Kidney epithelial cell (primary cell): Measurements from ENCODE around the gene AFAP1L1. TPM values are rescaled to one million over a fixed set of nuclear protein-coding genes. Genes with fewer than 3 reads are reported as not detected.

Experiments used
- DNase-seq: peaks from one replicate; pipeline ENCODE4 v3.0.0-alpha.2; 2010; ENCODE audit warnings: low read depth
- H3K27me3 ChIP-seq: 2 replicates; pipeline ENCODE4 v1.6.0; 2011; ENCODE audit warnings: low read length; ENCODE audit not compliant: control insufficient read depth, insufficient read depth
- H3K36me3 ChIP-seq: 2 replicates; pipeline ENCODE4 v1.5.1; 2011; ENCODE audit warnings: low read length; ENCODE audit not compliant: control insufficient read depth, insufficient read depth
- H3K4me3 ChIP-seq: 2 replicates; pipeline ENCODE4 v1.5.1; 2011; ENCODE audit warnings: low read depth, mild to moderate bottlenecking, control low read depth, low read length
- CTCF ChIP-seq: IDR thresholded peaks from 2 replicates; pipeline ENCODE4 v1.5.1; 2011; ENCODE audit warnings: mild to moderate bottlenecking, moderate library complexity, low read length, control low read depth, inconsistent platforms; ENCODE audit not compliant: insufficient read depth, poor library complexity, severe bottlenecking
- total RNA-seq: library from RNA; depleted of rRNA; stranded (reverse); fragments of >200 nt; gene quantifications from 2 replicates; pipeline ENCODE4 v1.2.3, GENCODE V29; 2015

Gene AFAP1L1
- total RNA-seq, 1 donor from 2014 or later = 15.3 TPM

GRCh38 chr5:149370878-149371277, 99.2 kb downstream of the AFAP1L1 start:
- Histone ChIP-seq H3K36me3 (no peaks in the 10 kb centered on the region), H3K27me3 (no peaks in the 10 kb centered on the region), H3K4me3 (no peak overlapping the region)
- TF ChIP-seq CTCF = no peak
- no peak for DNase-seq

GRCh38 chr5:149371296-149371962, 99.8 kb downstream of the AFAP1L1 start:
- Histone ChIP-seq H3K36me3 (no peaks in the 10 kb centered on the region), H3K4me3 (no peak overlapping the region), H3K27me3 (no peaks in the 10 kb centered on the region)
- no peak for DNase-seq
- TF ChIP-seq CTCF = peak; percentile 94

- no peak for DNase-seq
- Histone ChIP-seq H3K27me3 (no peaks in the 10 kb centered on the region), H3K36me3 (no peaks in the 10 kb centered on the region), H3K4me3 (no peak overlapping the region)
- TF ChIP-seq CTCF = no peak
Observed at GRCh38 chr5:149372076-149372795, 100.6 kb downstream of the AFAP1L1 start.

GRCh38 chr5:149372932-149373331, 101.3 kb downstream of the AFAP1L1 start:
- H3K27me3 ChIP-seq = no peaks in the 10 kb centered on the region
- DNase-seq = no peak
- no peak for TF ChIP-seq CTCF
- H3K4me3 ChIP-seq = no peak overlapping the region
- H3K36me3 ChIP-seq = no peaks in the 10 kb centered on the region

GRCh38 chr5:149374303-149374702, 102.6 kb downstream of the AFAP1L1 start:
- Histone ChIP-seq H3K4me3 (no peak overlapping the region), H3K27me3 (peaks cover 1% of the 10 kb centered on the region), H3K36me3 (no peaks in the 10 kb centered on the region)
- no peak for DNase-seq
- TF ChIP-seq CTCF = no peak
